SU-DHL-6 (cell line): ENCODE measurements around the gene STK32B.

ENCODE experiments used
- H2AFZ ChIP-seq: fragments of 200-600 bp; sonication (generic); 2 replicates; pipeline ENCODE4 v1.6.1; 2014; ENCODE audit warnings: low read depth, mild to moderate bottlenecking, moderate library complexity, mixed read lengths, antibody characterized with exemption, low read length; ENCODE audit not compliant: severe bottlenecking
- H3F3A ChIP-seq: fragments of 200-600 bp; shearing (Covaris generic); 2 replicates; pipeline ENCODE4 v1.6.0; 2016; ENCODE audit warnings: antibody characterized with exemption, mild to moderate bottlenecking; ENCODE audit not compliant: insufficient read depth
- H3K27ac ChIP-seq: fragments of 200-600 bp; sonication (generic); 2 replicates; pipeline ENCODE4 v1.5.1; 2016; ENCODE audit warnings: low read depth, mild to moderate bottlenecking, low read length, moderate library complexity, mixed read lengths
- H3K27me3 ChIP-seq: fragments of 200-600 bp; sonication (generic), shearing (Covaris generic); 2 replicates; pipeline ENCODE4 v1.6.0; 2014; ENCODE audit warnings: mild to moderate bottlenecking, low read length
- H3K36me3 ChIP-seq: fragments of 200-600 bp; sonication (generic); 2 replicates; pipeline ENCODE4 v1.6.1; 2014; ENCODE audit warnings: mild to moderate bottlenecking, low read length, mixed read lengths
- H3K4me2 ChIP-seq: fragments of 300-600, 200-600 bp; shearing (Covaris generic), sonication (generic); 2 replicates; pipeline ENCODE4 v1.6.0; 2014; ENCODE audit warnings: low read length, low read depth, mild to moderate bottlenecking; ENCODE audit not compliant: poor library complexity, severe bottlenecking
- H3K4me3 ChIP-seq: fragments of 200-600 bp; sonication (generic); 2 replicates; pipeline ENCODE4 v1.5.1; 2014; ENCODE audit warnings: antibody characterized with exemption, low read length, mild to moderate bottlenecking, mixed read lengths; ENCODE audit not compliant: insufficient read depth, poor library complexity, severe bottlenecking
- H3K79me2 ChIP-seq: fragments of 200-600 bp; sonication (generic); 2 replicates; pipeline ENCODE4 v1.6.1; 2014; ENCODE audit warnings: mild to moderate bottlenecking, low read length, moderate library complexity; ENCODE audit not compliant: insufficient read depth
- H3K9ac ChIP-seq: fragments of 200-600 bp; sonication (generic); 2 replicates; pipeline ENCODE4 v1.7.0; 2014; ENCODE audit warnings: mild to moderate bottlenecking, low read length
- H3K9me2 ChIP-seq: fragments of 200-600 bp; sonication (generic); replicated peaks from 2 replicates; pipeline ENCODE4 v1.6.1; 2014; ENCODE audit warnings: low read length; ENCODE audit not compliant: insufficient read depth
- H3K9me3 ChIP-seq: fragments of 200-600 bp; sonication (generic); 2 replicates; pipeline ENCODE4 v1.6.1; 2014; ENCODE audit warnings: low read length, mixed read lengths; ENCODE audit not compliant: insufficient read depth
- H4K20me1 ChIP-seq: fragments of 200-600 bp; sonication (generic); 2 replicates; pipeline ENCODE4 v1.6.1; 2014; ENCODE audit warnings: low read depth, mild to moderate bottlenecking, antibody characterized with exemption, low read length, moderate library complexity, mixed read lengths
- CTCF ChIP-seq: fragments of 200-600 bp; sonication (generic); IDR thresholded peaks from one replicate; pipeline ENCODE4 v1.5.1; 2017; ENCODE audit warnings: antibody characterized with exemption, mild to moderate bottlenecking, low read length, moderate library complexity; ENCODE audit not compliant: insufficient read depth, poor library complexity, severe bottlenecking
- EZH2phosphoT487 ChIP-seq: fragments of 200-600 bp; sonication (generic), shearing (Covaris generic); conservative IDR thresholded peaks from 2 replicates; pipeline ENCODE4 v1.6.1; 2018; ENCODE audit warnings: mild to moderate bottlenecking, antibody characterized with exemption, low read length, moderate library complexity, mixed read lengths

STK32B gene

GRCh38 chr4:5467111-5467510 lies 415.8 kb downstream of the STK32B start:
- no peaks in the 10 kb centered on the region for H4K20me1 ChIP-seq
- H3K4me3 ChIP-seq: no peak overlapping the region
- no peaks in the 10 kb centered on the region for H3K9me2 ChIP-seq
- H2AFZ ChIP-seq: no peak overlapping the region
- no peak overlapping the region for H3K27ac ChIP-seq
- no peak for TF ChIP-seq CTCF
- no peak for TF ChIP-seq EZH2phosphoT487
- H3K9me3 ChIP-seq: no peaks in the 10 kb centered on the region
- H3F3A ChIP-seq: no peaks in the 10 kb centered on the region
- no peaks in the 10 kb centered on the region for H3K27me3 ChIP-seq
- no peak overlapping the region for H3K9ac ChIP-seq
- no peaks in the 10 kb centered on the region for H3K79me2 ChIP-seq
- no peaks in the 10 kb centered on the region for H3K36me3 ChIP-seq
- no peak overlapping the region for H3K4me2 ChIP-seq

GRCh38 chr4:5469151-5469775 lies 418.0 kb downstream of the STK32B start:
- no peak for TF ChIP-seq CTCF
- TF ChIP-seq EZH2phosphoT487: no peak
- Histone ChIP-seq H3K9me2 (no peaks in the 10 kb centered on the region), H3K36me3 (no peaks in the 10 kb centered on the region), H3K4me2 (no peak overlapping the region), H3F3A (no peaks in the 10 kb centered on the region), H3K9ac (no peak overlapping the region), H4K20me1 (no peaks in the 10 kb centered on the region), H2AFZ (no peak overlapping the region), H3K79me2 (no peaks in the 10 kb centered on the region), H3K4me3 (no peak overlapping the region), H3K27ac (no peak overlapping the region), H3K27me3 (no peaks in the 10 kb centered on the region), H3K9me3 (no peaks in the 10 kb centered on the region)

- H3K36me3 ChIP-seq: no peaks in the 10 kb centered on the region
- no peaks in the 10 kb centered on the region for H3K9me3 ChIP-seq
- no peaks in the 10 kb centered on the region for H3K79me2 ChIP-seq
- H3K27ac ChIP-seq: no peak overlapping the region
- H2AFZ ChIP-seq: no peak overlapping the region
- H3K27me3 ChIP-seq: no peaks in the 10 kb centered on the region
- no peak overlapping the region for H3K9ac ChIP-seq
- H3K4me2 ChIP-seq: no peak overlapping the region
- no peaks in the 10 kb centered on the region for H3K9me2 ChIP-seq
- no peaks in the 10 kb centered on the region for H3F3A ChIP-seq
- TF ChIP-seq CTCF (no peak), EZH2phosphoT487 (no peak)
- H4K20me1 ChIP-seq: no peaks in the 10 kb centered on the region
- no peak overlapping the region for H3K4me3 ChIP-seq
These were observed 418.6 kb downstream of the STK32B start for GRCh38 chr4:5469861-5470260.
